ENCODE measurements around the gene SNTA1. TPM values are rescaled to one million over a fixed set of nuclear protein-coding genes. Genes with fewer than 3 reads are reported as not detected.
A peak's percentile ranks its signal among the peaks of the same experiment; 100 is the strongest.

Gene SNTA1
- total RNA-seq (2022) (5.1 and 7.6 TPM in 2 replicates), Bru-seq, nascent RNA (percentile 36 among the genes with signal in this experiment), BruChase-seq, experiment 1, labeled RNA remaining after a 6-hour chase (percentile 31 among the genes with signal in this experiment), BruChase-seq, experiment 2, labeled RNA remaining after a 2-hour chase (percentile 33 among the genes with signal in this experiment)
- long read RNA-seq, transcript SNTA1-201 (8 exons, 2,342 nt), result major isoform, 12 of 24 reads
- long read RNA-seq, partial matches to known transcripts, result 6 of 24 reads
- long read RNA-seq, other reads (novel, unspliced or antisense), result 6 of 24 reads

DNA sequence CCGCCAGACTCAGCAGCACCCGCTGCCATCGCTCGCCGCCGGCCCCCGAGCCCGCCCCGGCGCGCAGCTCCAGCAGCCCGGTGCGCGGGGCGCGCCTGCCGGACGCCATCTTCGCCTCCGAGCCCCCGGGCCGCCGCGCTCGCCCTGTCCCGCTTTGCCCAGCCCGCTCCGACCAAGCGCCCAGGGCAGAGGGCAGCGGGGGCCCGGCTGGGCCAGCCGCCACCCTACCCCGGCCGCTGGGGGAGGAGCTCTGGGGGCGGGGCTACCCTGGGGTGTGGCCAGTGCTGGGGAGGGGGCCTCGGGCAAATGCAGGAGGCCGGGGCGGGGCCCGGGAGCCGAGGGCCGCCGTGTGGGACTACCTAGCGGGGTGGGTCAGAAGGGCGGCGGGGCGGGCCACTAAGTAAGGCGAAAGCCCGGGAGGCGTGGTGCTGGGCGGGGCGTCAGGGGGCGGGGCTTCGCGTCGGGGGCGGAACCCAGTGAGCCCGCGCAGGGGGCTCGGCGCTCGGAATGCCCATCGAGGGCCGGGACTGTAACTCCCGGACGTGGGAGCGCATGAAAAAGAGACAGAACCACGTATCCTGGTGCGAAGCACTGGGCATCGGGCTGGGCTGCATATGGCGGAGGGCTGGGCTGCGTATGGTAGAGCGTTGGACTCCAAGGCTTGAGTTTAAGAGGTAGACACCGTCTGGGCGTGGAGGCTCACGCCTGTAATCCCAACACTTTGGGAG is at the start of gene SNTA1:
TSS of gene SNTA1 (minus strand) at position 252 of the 728 bp plus-strand sequence. CDS start at position 109, 143 bp downstream.
- peaks cover 20% of the 10 kb centered on the region for H3K36me3 Mint-ChIP-seq (ENCODE audit: insufficient read depth, unreplicated experiment)
- H3K4me1 Mint-ChIP-seq (ENCODE audit: low read depth, unreplicated experiment), result peaks cover 16% of the 10 kb centered on the region
- H3K27ac Mint-ChIP-seq (ENCODE audit: unreplicated experiment), result peak within 1 kb of the TSS; percentile 56
- BruUV-seq (replicated peaks), result no TSS peak
- DNase-seq, result peak; percentile 97
- TF ChIP-seq, protein P1, sequence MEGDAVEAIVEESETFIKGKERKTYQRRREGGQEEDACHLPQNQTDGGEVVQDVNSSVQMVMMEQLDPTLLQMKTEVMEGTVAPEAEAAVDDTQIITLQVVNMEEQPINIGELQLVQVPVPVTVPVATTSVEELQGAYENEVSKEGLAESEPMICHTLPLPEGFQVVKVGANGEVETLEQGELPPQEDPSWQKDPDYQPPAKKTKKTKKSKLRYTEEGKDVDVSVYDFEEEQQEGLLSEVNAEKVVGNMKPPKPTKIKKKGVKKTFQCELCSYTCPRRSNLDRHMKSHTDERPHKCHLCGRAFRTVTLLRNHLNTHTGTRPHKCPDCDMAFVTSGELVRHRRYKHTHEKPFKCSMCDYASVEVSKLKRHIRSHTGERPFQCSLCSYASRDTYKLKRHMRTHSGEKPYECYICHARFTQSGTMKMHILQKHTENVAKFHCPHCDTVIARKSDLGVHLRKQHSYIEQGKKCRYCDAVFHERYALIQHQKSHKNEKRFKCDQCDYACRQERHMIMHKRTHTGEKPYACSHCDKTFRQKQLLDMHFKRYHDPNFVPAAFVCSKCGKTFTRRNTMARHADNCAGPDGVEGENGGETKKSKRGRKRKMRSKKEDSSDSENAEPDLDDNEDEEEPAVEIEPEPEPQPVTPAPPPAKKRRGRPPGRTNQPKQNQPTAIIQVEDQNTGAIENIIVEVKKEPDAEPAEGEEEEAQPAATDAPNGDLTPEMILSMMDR (IDR thresholded peaks at IDR 0.05; ENCODE audit: unreplicated experiment), result no peak
- intact Hi-C loops (cut with micrococcal nuclease; ENCODE audit: unreplicated experiment), result loop anchor here (1.0 kb wide), 1 partner anchor 42 kb away; the partner anchor contains the start of gene CDK5RAP1
- no peaks in the 10 kb centered on the region for H3K9me3 Mint-ChIP-seq (ENCODE audit: low read depth, unreplicated experiment)
- H3K4me3 Mint-ChIP-seq (ENCODE audit: low read depth, unreplicated experiment), result peak within 1 kb of the TSS; percentile 92
- no peaks in the 10 kb centered on the region for H3K27me3 Mint-ChIP-seq (ENCODE audit: unreplicated experiment)
- CTCF ChIA-PET, result interaction anchor here (0.6 to 2.3 kb wide), 13 partner anchors 12 to 346 kb away, joined by 3 to 13 read pairs (median 4); partner anchors contain the start of gene CDK5RAP1

DNA sequence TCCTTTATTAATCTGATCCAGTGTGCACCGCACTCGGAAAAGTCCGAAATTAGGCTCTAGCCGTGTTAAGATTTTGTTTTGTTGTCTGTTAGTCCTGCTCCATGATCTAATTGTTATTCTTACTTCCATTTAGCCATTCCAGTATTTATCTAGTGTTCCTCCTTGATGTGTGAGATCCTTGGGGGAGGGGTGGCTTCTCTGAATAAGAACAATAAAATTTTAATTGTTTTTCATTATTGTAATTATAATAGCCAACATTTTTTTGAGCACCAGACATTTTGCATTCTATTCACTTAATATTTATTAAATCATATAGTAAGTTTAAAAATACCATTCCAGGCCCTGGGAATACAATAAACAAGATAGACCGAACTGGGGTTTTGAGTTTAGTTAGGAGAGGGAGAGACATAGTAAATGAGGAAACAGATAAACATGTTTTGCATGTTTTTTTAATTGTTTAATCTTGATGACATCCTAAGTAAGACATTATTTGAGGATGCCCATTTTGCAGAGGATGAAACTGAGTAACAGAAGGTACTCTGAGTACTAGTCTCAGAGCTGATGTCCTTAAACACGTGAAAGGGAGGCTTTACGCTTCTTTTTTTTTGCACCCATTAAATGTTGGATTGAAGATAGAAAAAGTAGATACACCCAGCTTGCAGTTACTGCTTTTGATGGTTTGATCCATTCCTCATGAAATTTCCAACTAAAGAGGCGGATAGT is 47.5 kb upstream of the SNTA1 start:
- TF ChIP-seq, protein P1 (IDR thresholded peaks at IDR 0.05; ENCODE audit: unreplicated experiment), result no peak
- BruUV-seq (replicated peaks), result TSS peak; percentile 56

DNA sequence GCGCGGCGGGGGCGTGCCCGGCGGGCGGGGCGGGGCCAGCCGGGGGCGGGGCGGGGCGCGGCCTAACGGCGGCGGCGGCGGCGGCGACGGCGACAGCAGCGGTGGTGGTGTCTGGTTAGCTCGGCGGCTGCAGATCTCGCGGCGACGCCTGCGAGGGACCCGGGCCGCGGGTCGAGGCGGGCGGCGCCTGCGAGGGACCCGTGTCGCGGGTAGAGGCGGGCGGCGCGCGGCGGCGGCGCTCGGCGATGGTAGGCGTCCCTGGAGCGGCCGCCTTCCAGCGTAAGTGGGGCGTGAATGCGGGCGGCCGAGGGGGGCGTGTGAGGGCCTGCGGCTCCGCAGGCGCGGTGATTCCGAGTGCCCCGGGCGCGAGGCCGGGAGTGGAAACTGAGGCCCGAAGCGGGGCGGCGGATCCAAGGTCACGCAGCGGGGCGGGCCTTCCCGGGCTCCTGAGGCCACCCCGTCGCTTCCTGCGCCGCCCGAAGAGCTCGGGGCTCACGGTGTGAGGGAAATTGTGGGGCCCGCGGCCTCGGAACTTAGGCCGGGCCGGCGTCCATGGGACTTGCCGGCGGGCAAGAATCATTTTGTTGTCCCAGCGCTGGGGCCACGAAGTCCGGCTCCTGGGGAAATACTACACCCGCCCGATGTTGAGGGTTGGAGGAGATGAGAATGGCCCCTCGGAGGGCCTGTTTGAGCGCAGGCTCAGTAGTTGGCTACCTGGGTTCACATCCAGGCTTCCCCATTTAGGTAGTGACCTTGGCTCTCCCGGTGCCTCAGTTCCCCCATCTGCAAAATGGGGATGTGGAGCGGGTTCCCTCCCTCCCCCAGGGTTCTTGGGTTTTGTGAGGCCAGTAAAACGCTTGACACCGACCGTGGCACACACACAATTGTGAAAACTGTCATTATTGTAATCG is 46.7 kb upstream of the SNTA1 start, which contains the start of gene CBFA2T2:
TSS of gene CBFA2T2 (plus strand) at position 74 of the 911 bp plus-strand sequence. CDS start at position 246, 172 bp downstream.
- no peaks in the 10 kb centered on the region for H3K27me3 Mint-ChIP-seq (ENCODE audit: unreplicated experiment)
- H3K4me1 Mint-ChIP-seq (ENCODE audit: low read depth, unreplicated experiment), result no peaks in the 10 kb centered on the region
- BruUV-seq (replicated peaks), result no TSS peak
- H3K4me3 Mint-ChIP-seq (ENCODE audit: low read depth, unreplicated experiment), result peak within 1 kb of the TSS; percentile 80
- no peaks in the 10 kb centered on the region for H3K9me3 Mint-ChIP-seq (ENCODE audit: low read depth, unreplicated experiment)
- peaks cover 16% of the 10 kb centered on the region for H3K36me3 Mint-ChIP-seq (ENCODE audit: insufficient read depth, unreplicated experiment)
- CTCF ChIA-PET, result interaction anchor here (0.6 to 1.8 kb wide), 13 partner anchors 11 to 379 kb away, joined by 3 to 9 read pairs (median 4); partner anchors contain the start of gene ACTL10
- TF ChIP-seq, protein P1 (IDR thresholded peaks at IDR 0.05; ENCODE audit: unreplicated experiment), result no peak
- intact Hi-C loops (cut with micrococcal nuclease; ENCODE audit: unreplicated experiment), result no loop called here
- peak within 1 kb of the TSS; percentile 66 for H3K27ac Mint-ChIP-seq (ENCODE audit: unreplicated experiment)
- no peak for DNase-seq

More for the DNA sequence above, 47.5 kb upstream of the SNTA1 start:
- H3K27me3 Mint-ChIP-seq (ENCODE audit: unreplicated experiment), result no peaks in the 10 kb centered on the region
- no peaks in the 10 kb centered on the region for H3K4me1 Mint-ChIP-seq (ENCODE audit: low read depth, unreplicated experiment)
- peak overlapping the region; percentile 80 for H3K4me3 Mint-ChIP-seq (ENCODE audit: low read depth, unreplicated experiment)
- CTCF ChIA-PET, result interaction anchor here (0.6 kb wide), 2 partner anchors 36 to 37 kb away, joined by 3 read pairs; no protein-coding TSS in a partner anchor
- peak overlapping the region; percentile 44 for H3K27ac Mint-ChIP-seq (ENCODE audit: unreplicated experiment)
- no peak for DNase-seq
- intact Hi-C loops (cut with micrococcal nuclease; ENCODE audit: unreplicated experiment), result no loop called here
- H3K9me3 Mint-ChIP-seq (ENCODE audit: low read depth, unreplicated experiment), result no peaks in the 10 kb centered on the region
- peaks cover 16% of the 10 kb centered on the region for H3K36me3 Mint-ChIP-seq (ENCODE audit: insufficient read depth, unreplicated experiment)

All from Calu3 (cell line).